ENCODE data around the gene GOLGB1. TPM values are rescaled to one million over a fixed set of nuclear protein-coding genes. Genes with fewer than 3 reads are reported as not detected.

GOLGB1 gene
- total and polyA plus RNA-seq, 2 donors from 2014 or later: 26.8 to 79.7 TPM

DNA sequence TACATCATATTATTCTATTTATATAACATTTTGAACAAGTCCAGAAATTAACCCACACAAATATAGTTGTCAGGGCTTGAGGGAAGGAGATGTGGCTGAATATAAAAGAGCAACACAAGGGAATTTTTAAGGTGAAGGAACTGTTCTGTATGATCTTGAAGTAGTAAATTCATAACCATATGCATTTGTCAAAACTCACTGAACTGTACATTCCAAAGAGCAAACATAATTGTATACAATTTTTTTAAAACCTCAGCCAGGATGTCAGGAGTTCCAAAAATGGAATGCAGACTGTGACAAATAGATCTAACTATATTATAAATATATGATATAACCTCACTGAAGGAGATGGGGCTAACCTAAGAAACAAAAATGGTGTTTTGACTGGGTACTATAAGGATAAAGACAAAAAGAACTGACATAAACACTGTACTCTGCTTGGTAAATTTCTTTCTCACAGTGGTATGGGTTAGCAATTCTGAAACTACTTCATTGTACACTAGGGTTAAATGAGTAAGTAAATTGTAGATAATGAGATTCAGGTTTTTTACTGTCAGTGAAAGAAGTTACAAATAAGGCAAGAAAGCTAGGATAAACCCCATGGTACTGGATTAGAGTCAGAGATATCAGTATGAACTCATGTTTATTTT, 14.4 kb downstream of the GOLGB1 start:
- H3K9me3 ChIP-seq (ENCODE audit: control insufficient read depth in 2 of 3, insufficient read depth in 1 of 3, low read length in 3 of 3): no peaks in the 10 kb centered on the region
- peaks cover 0 to 4% (median 0%) of the 10 kb centered on the region in 3 donors for H3K36me3 ChIP-seq (ENCODE audit: control insufficient read depth in 2 of 3, insufficient read depth in 3 of 3, low read length in 3 of 3)
- intact Hi-C loops (cut with DNase I): no loop called here
- FAIRE-seq (no peak), DNase-seq (no peak)
- TF ChIP-seq, protein P1, sequence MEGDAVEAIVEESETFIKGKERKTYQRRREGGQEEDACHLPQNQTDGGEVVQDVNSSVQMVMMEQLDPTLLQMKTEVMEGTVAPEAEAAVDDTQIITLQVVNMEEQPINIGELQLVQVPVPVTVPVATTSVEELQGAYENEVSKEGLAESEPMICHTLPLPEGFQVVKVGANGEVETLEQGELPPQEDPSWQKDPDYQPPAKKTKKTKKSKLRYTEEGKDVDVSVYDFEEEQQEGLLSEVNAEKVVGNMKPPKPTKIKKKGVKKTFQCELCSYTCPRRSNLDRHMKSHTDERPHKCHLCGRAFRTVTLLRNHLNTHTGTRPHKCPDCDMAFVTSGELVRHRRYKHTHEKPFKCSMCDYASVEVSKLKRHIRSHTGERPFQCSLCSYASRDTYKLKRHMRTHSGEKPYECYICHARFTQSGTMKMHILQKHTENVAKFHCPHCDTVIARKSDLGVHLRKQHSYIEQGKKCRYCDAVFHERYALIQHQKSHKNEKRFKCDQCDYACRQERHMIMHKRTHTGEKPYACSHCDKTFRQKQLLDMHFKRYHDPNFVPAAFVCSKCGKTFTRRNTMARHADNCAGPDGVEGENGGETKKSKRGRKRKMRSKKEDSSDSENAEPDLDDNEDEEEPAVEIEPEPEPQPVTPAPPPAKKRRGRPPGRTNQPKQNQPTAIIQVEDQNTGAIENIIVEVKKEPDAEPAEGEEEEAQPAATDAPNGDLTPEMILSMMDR (IDR thresholded peaks at IDR 0.05; ENCODE audit: borderline replicate concordance, extremely low read depth, insufficient read depth): no peak
- no peaks in the 10 kb centered on the region for H3K27me3 ChIP-seq (ENCODE audit: control insufficient read depth, insufficient read depth, low read length)
- no peak overlapping the region for H3K4me3 ChIP-seq (ENCODE audit: low read length in 3 of 3)
- H3K9ac ChIP-seq (ENCODE audit: low read length in 3 of 3): no peak overlapping the region
- no peak overlapping the region for H3K27ac ChIP-seq (ENCODE audit: low read depth in 2 of 2, low read length in 2 of 2)
- no peaks in the 10 kb centered on the region for H3K4me1 ChIP-seq (ENCODE audit: control insufficient read depth in 2 of 3, insufficient read depth in 2 of 3, low read depth in 1 of 3, low read length in 3 of 3)

DNA sequence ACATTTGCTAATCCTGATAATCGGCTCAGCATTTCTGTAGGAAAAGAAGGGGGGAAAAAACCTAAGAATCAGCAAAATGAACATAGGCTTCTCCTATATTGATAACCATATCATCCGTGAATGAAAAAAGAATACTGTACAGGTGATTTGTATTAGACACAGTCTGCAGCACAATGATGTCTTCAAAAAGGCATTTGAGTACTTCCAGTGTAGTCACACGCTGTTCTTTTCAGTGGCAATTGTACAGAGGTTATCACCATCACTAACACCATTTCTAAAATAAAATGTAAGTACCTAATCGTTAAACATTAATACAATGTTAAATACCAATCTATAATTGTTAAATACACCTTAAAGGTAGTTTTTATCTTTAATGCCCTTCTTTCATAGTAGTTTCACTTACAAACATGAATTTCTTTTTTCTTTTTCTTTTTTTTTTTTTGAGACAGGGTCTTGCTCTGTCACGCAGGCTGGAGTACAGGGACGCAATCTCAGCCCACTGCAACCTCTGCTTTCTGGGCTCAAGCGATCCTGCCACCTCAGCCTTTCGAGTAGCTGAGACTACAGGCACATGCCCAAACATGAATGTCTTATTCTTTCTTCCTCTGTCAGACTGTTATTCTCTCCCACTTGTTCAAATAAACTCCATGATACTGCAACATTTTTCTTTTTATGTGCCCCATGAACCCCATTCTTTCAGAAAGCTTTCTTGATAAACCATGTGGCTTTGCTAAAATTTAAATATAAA, 18.4 kb downstream of the GOLGB1 start:
- Histone ChIP-seq H3K36me3 (ENCODE audit: control insufficient read depth in 2 of 3, insufficient read depth in 3 of 3, low read length in 3 of 3) (peaks cover 2 to 16% (median 4%) of the 10 kb centered on the region in 3 donors), H3K4me3 (ENCODE audit: low read length in 3 of 3) (no peak overlapping the region), H3K27ac (ENCODE audit: low read depth in 2 of 2, low read length in 2 of 2) (no peak overlapping the region), H3K27me3 (ENCODE audit: control insufficient read depth, insufficient read depth, low read length) (no peaks in the 10 kb centered on the region), H3K9me3 (ENCODE audit: control insufficient read depth in 2 of 3, insufficient read depth in 1 of 3, low read length in 3 of 3) (no peaks in the 10 kb centered on the region), H3K4me1 (ENCODE audit: control insufficient read depth in 2 of 3, insufficient read depth in 2 of 3, low read depth in 1 of 3, low read length in 3 of 3) (no peaks in the 10 kb centered on the region), H3K9ac (ENCODE audit: low read length in 3 of 3) (no peak overlapping the region)
- intact Hi-C loops (cut with DNase I): no loop called here
- DNase-seq (no peak), FAIRE-seq (no peak)
- TF ChIP-seq, protein P1 (IDR thresholded peaks at IDR 0.05; ENCODE audit: borderline replicate concordance, extremely low read depth, insufficient read depth): no peak

DNA sequence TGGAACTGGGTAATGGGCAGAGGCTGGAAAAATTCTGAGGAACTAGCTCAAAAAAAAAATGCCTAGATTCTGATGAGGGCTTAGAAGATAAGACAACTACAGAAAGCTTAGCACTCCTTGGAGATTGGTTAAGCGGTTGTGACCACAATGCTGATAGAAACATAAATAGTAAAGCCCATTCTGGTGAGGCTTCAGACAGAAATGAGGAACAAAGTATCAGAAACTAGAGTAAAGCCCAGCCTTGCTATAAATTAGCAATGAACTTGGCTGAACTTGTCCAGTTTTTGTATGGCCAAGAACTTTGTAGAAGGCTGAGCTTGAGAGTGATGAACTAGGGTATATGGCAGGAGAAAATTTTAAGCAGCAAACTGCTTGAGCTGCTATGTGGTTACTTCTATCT, 25.4 kb downstream of the GOLGB1 start:
- no peaks in the 10 kb centered on the region for H3K4me1 ChIP-seq (ENCODE audit: control insufficient read depth in 2 of 3, insufficient read depth in 2 of 3, low read depth in 1 of 3, low read length in 3 of 3)
- no peaks in the 10 kb centered on the region for H3K9me3 ChIP-seq (ENCODE audit: control insufficient read depth in 2 of 3, insufficient read depth in 1 of 3, low read length in 3 of 3)
- H3K36me3 ChIP-seq (ENCODE audit: control insufficient read depth in 2 of 3, insufficient read depth in 3 of 3, low read length in 3 of 3): peaks cover 10 to 53% (median 26%) of the 10 kb centered on the region in 3 donors
- DNase-seq: no peak
- no peak overlapping the region for H3K9ac ChIP-seq (ENCODE audit: low read length in 3 of 3)
- H3K27ac ChIP-seq (ENCODE audit: low read depth in 2 of 2, low read length in 2 of 2): no peak overlapping the region
- TF ChIP-seq, protein P1 (IDR thresholded peaks at IDR 0.05; ENCODE audit: borderline replicate concordance, extremely low read depth, insufficient read depth): no peak
- no peaks in the 10 kb centered on the region for H3K27me3 ChIP-seq (ENCODE audit: control insufficient read depth, insufficient read depth, low read length)
- intact Hi-C loops (cut with DNase I): no loop called here
- no peak for FAIRE-seq
- no peak overlapping the region for H3K4me3 ChIP-seq (ENCODE audit: low read length in 3 of 3)

Data from kidney (tissue), 14 donors.